HG03457 (cell line): ENCODE results near the gene AGXT2.

Experiments
- ATAC-seq: cut with Tn5 transposase; IDR thresholded peaks from one replicate; pipeline ENCODE4 v1.9.1; 2021; ENCODE audit warnings: moderate number of reproducible peaks; ENCODE audit not compliant: unreplicated experiment

The AGXT2 gene, protein sequence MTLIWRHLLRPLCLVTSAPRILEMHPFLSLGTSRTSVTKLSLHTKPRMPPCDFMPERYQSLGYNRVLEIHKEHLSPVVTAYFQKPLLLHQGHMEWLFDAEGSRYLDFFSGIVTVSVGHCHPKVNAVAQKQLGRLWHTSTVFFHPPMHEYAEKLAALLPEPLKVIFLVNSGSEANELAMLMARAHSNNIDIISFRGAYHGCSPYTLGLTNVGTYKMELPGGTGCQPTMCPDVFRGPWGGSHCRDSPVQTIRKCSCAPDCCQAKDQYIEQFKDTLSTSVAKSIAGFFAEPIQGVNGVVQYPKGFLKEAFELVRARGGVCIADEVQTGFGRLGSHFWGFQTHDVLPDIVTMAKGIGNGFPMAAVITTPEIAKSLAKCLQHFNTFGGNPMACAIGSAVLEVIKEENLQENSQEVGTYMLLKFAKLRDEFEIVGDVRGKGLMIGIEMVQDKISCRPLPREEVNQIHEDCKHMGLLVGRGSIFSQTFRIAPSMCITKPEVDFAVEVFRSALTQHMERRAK

DNA sequence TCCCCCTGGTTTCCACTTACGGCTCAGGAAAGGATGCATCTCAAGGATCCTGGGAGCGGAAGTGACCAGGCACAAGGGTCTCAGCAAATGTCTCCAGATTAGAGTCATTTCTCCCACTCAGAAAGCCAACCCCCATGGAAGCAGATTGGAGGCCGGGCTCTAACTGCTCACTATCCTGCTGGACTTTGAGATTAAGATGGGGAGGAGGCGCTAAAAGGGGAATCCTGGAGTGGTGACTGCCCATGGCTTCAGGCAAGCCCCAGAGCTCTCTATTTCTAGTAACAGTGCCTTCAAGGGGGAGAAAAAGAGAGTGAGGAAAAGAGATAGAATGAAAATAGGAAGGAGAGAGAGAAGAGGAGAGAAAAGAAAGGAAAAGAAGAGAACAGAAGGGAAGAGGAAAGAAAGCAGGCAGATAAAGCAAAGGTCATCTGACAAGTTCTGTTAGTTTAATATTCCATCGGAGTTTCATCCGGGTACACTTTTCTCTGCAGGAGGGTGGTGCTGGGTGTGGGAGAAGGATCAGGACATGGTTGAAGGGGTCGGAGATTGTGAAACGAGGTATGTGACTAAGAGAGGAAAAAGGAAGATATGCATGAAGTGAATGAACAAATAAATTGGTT is at the start of gene AGXT2:
Gene AGXT2 (minus strand): TSS at position 165 of the 620 bp plus-strand sequence. CDS start 57 bp downstream, at position 108.
- no peak for ATAC-seq

DNA sequence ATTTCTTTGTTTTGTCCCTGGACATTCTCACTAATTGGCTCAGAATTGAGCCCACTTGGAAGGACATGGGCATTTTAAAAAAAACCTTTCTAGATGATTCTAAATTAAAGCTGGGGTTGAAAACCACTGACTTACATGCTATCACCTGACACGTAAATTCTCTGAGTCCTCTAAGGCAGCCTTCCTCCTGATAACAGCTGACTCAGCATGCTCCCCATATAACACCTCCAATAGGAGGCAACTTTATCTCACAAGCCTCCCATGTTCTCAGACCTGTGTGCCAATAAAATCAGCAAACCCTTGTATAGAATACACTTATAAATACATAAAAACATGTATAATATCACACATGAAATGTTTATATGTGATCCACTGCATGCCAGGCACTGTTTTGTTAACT is 49.2 kb upstream of the AGXT2 start:
- ATAC-seq = no peak

DNA sequence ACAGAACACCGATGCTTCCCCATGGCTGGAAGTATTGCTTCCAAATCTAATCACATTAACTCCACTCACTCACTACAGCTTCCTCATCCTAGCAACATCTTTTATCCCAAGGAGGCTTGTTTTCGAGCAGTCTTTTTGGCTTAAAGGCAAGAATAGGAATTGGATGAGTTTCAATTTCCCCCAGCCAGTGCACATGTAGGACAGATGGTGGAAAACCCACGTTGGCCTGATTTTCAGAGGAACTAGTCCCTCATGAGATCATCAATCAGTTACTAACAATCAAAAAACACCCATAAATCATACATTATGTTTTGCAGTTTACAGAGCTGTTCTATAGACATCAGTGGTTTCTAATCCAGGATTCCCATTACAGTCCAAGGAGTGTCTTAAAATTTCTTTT is 48.5 kb upstream of the AGXT2 start:
- ATAC-seq = no peak

DNA sequence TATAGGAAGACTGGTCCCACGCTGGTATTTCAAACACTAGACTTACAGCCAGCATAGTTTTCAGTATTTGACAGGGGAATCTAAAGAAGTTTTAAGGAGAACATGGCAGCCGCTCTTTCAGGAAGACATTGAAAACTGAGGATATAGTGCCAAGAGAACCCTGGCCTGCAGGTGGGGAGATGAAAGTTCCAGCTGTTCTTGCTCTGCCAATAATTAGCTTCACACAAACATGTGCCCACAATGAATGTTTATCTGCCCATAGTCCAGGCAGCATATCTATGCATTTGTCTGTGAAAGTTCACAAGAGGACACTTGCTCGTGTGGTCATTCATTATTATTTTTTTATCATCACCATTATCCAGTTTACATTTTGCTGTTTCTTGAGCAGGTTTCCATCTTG is 47.6 kb upstream of the AGXT2 start:
- ATAC-seq = no peak

DNA sequence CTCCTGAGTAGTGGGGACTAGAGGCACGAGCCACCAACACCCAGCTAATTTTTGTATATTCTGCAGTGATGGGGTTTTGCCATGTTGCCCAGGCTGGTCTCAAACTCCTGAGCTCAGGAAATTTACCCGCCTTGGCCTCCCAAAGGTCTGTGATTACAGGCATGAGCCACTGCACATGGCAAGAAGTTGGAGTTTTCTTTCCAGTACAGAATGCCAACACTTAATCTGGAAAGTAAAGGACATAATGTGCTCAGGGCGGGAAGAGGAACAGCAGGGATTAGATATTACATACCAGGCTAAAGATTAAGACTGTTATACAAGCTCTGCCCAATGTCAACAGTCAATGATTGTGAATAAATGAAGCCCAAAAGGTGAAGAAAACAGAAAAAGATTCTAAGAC is 47.2 kb upstream of the AGXT2 start:
- ATAC-seq = no peak

DNA sequence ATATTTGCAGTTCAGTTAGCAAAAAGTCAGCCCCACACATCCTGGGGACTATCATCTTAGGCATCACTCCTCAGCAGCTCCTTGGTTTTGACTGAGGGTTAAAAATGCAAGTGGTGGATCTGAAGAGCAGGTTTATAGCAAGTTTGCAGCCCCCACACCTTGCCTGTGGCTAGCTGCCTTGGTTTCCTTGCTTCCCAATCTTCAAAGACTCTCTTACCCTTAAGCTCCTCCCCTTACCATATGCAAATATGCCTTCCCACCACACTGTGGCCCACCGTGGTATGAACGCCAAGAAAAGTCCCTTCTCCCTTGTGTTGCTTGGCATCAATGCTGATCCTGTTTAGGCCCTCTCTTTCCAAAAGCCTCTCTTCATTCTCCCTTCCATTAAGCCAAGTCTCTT is 45.0 kb upstream of the AGXT2 start:
- no peak for ATAC-seq

DNA sequence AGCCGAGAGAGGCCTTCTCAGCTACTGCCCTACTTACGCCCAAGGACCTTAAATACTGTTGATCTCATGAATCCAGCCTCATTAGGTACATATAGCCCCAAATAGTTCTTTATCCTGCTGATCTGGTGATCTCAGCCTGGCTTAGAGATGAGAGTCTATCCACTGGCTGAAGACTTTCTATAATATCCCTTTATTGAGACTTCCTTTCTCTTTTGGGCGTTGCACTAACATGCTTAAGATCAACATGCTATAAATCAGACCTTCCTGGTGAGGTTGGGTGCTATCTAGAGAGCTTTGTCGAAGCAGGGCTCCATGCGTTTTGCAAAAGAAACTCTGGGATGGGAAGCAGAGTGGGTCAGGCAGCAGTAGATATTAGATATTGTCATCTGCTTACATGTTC is 44.0 kb upstream of the AGXT2 start:
- no peak for ATAC-seq

DNA sequence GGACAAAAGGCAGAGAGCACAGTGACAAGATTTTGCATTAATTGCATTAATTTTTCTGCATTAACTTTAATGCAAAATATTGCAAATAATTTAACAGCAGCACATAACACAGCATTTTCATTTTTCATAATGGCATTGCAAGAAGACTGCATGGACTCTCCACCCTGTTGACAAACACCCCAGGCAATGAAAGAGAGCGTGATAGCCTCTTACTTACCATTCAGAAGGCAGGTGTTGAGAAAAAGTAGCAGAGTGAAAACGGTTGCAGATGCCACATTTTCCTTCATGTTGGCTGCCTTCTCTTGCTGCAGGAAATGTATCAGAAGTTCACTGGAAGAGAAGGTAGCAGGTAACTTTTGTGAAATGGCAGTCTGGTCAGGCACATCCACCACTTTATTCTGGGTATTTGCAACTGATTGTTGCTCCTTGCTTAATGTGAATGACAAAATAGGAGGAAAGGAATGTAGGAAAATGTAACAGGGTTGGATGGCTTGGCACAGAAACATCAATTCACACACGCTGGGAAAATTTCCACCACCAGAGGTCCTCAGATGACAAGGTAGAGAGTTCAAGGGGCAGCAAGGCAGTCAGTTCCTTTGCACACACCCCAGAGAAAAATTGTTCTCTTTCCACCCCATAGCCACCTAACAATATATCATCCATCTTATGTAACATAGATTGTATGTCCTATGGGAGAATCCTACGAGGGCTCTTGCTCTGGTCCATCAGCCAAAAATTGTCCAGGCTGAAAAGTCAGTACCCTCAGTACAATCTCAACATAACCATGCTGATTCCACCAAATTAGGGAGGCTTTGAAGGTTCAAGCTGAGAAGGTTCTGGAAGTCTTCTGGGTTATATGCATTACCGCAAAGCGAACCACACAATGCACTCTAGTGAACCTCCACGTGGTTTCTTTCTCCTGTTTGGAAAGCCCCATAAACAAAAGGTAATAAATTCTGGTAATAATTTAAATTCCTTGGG is 41.9 kb upstream of the AGXT2 start:
- no peak for ATAC-seq

DNA sequence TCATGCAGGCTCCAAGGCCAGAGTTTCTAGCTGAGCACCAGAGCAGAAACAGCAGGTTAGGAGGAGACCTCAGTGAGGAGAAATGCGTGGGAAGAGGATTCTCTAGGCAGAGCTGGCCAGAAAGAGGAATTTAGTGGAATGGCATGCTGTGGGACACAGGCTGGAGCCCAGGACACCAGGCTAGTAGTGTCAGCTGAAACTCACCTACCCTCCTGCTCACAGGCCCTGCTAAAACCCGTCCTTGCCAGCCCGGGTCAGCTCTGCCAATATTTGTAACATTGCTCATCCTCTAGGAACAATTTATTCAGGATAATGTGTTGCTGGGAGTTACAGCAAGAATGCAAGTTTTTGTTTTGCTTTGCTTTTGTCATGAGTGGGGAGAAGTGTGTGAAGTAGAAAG is 40.2 kb upstream of the AGXT2 start:
- ATAC-seq = no peak

DNA sequence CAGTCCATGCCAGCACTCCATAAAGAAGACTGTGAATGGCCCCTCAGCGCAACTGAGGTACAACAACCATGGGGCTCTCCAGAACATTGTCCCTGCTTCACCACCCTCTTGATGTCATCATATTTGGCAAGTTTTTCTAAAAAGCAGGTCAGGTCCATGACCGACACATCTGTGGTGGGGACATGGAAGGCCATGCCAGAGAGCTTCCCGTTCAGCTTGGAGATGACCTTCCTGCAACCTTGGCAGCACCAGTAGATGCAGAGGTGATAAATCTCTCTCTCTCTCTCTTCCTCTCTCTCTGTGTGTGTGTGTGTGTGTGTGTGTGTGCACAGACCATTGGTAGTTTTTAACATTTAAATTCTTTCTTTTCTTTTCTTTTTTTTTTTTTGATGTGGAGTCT is 35.4 kb upstream of the AGXT2 start:
- ATAC-seq = no peak

DNA sequence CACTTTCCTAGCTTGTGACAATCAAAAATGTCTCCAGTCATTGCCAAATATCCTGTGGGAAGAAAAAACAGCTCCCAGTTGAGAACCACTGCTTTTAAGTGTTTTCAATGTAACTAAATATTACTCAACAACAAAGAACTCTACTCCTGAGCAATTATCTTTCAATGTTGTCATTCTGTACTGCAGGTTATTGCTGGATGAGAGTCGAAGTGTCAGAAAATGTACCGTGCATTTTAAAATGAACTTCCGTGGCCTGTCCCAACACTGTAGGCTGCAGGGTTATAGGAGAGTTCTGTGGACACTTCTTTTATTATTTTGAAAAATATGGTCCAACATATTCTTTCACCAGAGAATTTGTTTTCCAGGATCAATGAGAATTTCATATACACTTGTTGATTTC is 34.8 kb upstream of the AGXT2 start:
- ATAC-seq = no peak

DNA sequence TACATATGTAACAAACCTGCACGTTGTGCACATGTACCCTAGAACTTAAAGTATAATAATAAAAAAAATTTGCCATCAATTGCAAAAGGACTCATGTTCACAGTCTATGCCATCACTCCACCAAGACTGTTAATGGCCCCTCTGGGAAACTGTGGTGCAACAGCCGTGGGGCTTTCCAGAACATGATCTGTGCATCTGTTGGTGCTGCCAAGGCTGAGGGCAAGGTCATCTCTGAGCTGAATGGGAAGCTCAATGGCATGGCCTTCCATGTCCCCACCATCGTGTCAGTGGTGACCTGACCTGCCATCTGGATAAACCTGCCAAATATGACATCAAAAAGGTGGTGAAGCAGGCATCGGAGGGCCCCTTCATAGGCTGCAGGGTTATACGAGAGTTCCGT is 33.4 kb upstream of the AGXT2 start:
- no peak for ATAC-seq

DNA sequence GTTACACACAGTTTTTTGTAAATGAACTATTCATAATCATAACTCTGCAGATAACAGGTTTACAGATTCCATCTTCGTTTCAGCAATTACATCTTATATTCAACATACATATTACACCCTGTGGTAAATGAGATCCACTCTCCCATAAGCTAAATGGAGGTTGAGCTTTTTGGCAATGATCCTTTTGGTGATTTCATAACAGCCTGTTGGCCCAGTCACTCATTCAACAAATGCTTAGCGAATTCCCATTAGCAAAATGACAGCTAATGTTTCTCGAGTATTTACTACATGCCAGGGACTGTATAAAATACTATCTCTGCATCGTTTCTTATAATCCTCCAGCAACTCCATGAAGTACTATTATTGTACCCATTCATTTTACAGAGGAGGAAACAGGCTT is 25.4 kb upstream of the AGXT2 start:
- ATAC-seq = no peak

DNA sequence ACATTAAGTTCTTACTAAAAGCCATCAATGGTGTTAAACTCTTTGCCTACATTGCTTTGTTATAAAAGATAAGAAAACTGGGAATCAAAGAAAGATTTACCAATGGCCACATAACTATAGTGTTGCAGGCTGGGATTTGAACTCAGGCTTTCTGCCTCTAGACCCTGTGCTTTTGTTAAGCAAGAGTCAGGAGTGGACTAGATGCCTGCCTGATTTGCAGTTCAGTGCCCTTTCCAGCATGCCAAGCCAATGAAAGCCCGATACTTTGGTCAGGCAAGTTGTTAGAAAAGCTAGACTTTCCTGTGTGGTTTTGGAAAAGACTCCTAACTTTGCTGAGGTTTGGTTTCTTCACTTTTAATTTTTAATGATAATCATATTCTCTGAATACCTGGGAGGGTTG is 21.4 kb upstream of the AGXT2 start:
- no peak for ATAC-seq

DNA sequence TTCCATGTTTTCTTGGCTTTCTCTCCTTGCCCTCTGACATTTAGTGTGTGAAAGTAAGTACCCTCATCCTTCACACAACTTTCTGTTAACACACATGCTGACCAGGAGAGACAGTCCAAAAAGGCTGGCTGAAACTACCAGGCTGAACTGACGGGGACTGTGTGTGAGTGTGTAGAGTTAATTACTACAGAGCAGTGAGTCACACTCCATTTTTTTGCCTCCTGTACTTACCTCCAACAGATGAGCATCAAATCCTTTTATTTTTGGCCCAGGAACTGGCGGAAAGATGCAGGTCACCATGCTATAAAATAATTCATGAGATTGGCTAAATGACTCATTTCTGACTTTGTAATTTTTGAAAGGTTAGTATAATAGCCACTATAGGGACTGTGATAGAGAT is 20.2 kb upstream of the AGXT2 start:
- no peak for ATAC-seq

DNA sequence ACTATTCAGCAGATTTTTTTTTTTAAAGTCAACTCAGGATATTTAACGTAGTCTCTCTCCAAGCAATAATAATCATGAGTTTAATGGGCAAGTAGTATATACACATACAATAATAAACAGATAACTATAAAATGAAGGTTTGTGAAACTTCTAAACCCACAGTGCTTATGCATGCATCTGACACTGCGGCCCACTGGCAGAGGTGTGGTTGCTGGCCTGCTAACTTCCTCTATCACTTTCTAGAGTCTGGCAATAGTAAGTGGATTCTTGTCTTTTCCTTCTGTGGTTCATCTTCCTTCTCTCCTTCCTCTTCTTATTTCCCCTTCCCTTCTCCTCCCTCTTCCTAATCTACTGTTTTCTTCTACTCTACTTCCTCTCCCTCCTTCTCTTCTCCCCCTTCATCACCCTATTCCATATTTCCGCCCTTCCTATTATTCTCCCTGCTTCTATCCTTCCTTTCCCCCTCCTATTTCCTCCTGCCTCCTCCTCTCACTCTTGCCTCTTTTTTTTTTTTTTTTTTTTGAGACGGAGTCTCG is 18.6 kb upstream of the AGXT2 start:
- ATAC-seq = peak; percentile 89

DNA sequence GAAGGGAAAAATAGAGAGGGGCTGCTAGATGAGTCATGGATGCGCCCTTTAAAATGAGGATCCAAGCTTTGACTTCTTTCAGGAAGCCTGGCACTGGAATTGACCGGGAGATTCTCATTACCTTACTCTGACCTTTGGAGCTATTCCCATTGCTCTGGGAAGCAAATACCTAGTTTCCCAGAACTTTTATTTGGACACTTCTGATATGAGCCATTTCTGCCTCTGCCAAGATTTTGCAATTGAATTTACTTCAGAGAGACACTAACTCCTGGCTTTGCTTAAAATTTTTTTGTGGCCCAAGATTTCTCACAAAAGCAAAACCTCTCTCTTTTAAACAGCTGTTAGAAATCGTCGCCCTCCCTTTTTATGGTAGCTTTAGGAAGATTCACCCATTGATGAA is 15.7 kb upstream of the AGXT2 start:
- ATAC-seq = no peak

DNA sequence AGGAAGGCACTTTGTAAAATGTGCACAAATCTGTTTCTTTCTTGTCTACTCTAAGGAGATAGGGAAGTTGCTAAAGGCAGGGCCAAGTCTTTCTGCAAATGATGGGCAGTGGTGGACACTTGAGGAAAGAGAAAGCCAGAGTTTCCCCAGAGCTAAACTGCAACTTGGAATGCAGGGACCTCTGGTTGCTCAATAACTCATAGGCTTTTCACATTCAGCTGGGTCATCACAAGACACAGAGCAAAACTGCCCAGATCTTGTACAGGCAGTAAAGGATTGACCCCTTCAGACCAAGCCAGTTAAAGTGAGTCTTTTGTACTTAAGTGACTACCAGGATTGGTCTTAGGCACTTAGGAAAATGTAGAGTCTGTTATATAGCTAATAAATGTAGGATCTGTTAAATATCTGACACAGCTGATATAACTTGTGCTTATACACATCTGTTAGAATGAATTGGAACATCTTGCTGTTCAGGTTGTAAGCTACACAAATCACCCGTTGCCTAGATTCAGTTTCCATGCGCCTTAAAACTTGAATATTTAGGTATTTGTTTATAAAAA is 13.5 kb upstream of the AGXT2 start:
- ATAC-seq = no peak

DNA sequence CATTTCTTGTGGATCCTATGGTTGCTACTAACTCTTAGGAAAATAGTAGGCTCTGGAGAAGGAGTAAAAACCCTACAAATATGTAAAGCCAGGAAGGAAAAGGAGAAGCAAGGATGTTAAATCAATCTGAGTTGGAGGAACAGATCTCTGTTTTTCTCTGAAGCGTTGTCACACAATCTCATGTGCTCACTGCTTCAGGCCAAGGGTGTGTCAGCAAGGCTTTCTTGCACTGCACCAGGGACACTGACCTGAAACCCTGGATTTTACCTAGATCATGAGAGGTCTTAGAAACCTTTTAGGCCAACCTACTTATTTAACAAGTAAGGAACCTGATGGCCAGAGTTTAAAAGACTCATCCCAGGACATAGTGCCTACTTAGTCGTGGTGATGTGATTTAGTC is 12.5 kb upstream of the AGXT2 start:
- ATAC-seq = no peak

DNA sequence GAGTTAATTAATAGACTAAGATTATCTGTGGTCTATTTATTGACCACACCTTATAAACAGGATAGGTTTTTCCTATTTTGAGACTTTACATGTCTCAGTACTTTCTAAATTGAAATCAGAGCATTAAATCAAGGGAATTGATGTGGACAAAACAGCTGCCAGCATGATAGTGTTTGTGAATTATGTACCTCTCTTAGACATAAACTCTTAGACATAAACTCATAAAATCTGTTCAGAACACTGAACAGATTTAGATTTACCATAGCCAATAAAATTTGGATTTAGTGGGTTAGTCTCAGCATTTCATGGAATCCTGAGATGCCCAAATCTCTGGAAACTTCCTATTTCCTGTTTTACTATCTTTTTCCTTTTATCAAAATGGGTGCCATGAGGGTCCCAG is 11.5 kb upstream of the AGXT2 start:
- no peak for ATAC-seq

DNA sequence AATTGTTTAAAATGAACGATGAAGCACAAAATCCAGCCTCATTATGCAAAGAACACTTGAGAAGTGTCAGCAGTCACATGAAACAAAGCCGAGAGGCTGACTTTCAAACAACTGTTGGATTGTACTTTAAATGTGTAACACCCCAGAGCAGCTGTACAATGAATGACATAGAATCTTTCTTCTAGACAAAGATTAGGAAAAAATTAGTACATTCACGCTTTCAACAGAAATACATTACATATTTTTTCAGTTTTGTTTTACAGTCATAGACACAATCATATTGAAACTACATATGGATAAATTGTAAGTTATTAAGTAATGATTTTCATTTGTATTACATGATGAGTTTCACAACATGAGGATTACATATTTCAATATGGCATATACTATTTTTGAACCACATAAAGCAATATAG is 10.6 kb upstream of the AGXT2 start:
- peak; percentile 78 for ATAC-seq
